AG08396 (cell line): ENCODE results near the gene EML6.

Experiments
- DNase-seq: peaks from one replicate; pipeline ENCODE4 v3.0.0; 2012; ENCODE audit warnings: low spot score, mixed read lengths

EML6 gene

GRCh38 chr2:54880428-54880827, 157.0 kb downstream of the EML6 start:
- no peak for DNase-seq

DNA sequence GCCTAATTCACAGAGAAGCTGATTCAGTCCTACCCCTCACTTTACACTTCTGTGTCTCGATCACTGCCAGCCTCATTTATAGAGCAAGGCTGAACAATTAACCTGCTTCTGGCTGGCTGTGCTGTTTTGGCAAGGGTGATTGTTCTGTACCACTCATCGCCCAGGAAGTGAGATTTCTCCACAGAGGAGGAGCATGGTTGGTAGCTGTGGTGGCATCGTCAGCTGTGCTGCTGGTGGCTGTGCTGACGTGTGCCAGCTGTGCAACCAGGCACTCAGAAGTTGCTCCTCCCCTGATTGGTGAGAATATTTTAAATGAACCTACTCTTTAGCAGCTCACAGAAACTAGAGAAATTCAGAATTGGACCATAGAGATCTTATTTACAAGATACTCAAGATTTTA, 158.3 kb downstream of the EML6 start:
- DNase-seq, result no peak

DNA sequence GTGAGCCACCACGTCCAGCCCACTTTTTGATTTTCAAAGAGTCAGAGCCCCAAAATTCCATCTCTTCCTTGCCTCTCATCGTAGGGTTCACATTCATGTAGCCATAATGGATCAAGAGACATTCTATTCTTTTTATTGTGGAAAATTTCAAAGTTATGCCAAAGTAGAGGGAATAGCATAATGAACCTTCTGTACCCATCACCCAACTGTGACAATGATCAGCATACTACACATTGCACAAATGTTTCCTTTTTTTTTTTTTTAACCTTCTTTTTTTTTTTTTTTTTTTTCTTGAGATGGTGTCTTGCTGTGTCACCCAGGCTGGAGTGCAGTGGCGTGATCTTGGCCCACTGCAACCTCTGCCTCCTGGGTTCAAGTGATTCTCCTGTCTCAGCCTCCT, 162.4 kb downstream of the EML6 start:
- no peak for DNase-seq

- no peak for DNase-seq
Observed at GRCh38 chr2:54887850-54888545, 164.5 kb downstream of the EML6 start.

GRCh38 chr2:54889053-54889452, 165.6 kb downstream of the EML6 start:
- DNase-seq, result no peak

DNA sequence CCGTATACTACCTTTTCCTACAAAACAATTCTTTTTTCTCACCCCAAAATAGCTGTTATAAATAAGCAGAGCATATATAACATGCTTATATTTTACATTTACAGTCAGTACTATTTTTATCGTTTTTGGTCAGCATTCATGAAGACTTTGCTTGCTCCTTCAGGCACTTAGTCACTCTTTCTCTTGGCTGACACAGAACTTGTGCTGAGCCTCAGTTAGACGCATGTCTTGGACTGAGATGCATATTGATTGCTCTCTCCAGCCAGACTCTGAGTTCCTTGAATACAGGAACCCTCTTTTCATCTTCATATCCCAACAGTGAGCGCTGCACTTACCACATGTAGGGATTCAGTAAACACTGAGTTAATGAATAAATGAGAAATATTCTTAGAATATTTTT, 168.4 kb downstream of the EML6 start:
- no peak for DNase-seq

DNA sequence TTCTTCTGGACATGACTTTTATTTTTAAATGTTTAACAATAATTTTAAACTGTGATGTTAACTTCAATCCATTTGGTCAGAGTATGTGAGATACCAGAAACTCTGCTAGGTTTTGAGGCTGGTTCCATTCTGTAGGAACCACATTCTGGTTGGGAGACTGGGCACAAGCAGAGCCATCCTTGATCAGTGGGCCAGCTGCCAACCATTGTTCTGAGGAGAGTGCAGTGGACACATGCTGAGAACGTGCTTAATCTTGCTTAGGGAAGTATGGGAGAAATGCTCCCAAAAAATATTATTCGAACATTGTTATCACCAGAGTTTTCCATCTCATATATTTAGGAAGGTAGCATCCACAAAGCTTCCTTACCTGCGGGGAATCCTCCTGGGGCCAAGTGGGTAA, 171.0 kb downstream of the EML6 start:
- DNase-seq, result no peak

DNA sequence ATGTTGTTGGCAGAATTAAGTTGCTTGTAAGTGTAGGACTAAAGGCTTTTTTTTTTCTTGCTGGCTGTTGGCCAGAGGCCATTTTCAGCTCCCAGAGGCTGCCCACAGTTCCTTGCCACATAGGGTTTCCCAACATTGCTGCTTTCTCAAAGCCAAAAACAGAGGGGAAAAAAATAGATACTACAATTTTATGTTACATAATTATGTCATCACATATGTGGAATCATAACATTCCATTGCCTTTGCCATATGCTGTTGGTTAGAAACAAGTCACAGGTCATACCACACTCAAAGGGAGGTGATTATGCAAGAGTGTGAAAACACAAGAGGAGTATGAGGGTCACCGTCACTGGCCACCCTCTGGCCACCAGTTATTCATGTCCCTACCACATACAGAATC, 172.3 kb downstream of the EML6 start:
- no peak for DNase-seq

- DNase-seq, result no peak
Observed at GRCh38 chr2:54897420-54898310, 174.2 kb downstream of the EML6 start.

DNA sequence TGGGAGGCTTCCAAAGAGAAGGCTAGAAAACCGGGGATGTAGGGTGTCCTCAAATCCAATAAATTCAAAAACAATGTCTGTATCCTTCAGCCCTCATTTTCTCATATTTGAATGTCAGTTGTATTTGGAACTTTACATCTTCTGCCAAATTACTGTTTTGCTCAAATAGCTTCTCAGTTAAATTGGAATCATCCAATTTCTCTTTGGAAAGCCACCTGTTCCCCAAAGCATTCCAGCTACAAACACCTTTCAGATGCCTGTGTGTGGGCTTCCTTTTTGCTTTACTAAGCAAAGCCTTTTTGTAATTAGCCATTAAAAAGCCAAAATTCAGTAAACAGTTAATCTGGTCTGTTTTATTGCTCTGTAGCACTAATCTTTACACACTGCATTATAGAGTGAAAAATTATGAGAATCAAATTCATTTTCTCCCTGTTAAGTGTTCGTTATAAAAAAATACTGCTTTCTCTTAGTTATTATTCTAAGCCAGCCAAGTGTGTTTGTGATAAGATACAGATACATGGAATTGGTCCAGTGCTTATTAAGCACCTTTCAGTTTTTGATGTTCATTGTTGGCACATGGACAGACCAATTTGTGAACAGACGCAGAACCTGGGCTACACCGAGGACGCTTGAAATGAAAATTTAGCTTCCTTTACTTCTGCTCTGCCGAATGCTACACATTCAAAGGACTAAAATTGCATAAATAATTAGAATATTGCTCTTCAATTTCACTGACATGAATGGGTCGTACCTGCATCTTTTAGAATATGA, 175.2 kb downstream of the EML6 start:
- no peak for DNase-seq

- DNase-seq, result peak; percentile 50
Observed at GRCh38 chr2:54899576-54900200, 176.2 kb downstream of the EML6 start.

- DNase-seq, result no peak
Observed at GRCh38 chr2:54901224-54901986, 177.9 kb downstream of the EML6 start.

- DNase-seq, result no peak
Observed at GRCh38 chr2:54902763-54903162, 179.3 kb downstream of the EML6 start.

DNA sequence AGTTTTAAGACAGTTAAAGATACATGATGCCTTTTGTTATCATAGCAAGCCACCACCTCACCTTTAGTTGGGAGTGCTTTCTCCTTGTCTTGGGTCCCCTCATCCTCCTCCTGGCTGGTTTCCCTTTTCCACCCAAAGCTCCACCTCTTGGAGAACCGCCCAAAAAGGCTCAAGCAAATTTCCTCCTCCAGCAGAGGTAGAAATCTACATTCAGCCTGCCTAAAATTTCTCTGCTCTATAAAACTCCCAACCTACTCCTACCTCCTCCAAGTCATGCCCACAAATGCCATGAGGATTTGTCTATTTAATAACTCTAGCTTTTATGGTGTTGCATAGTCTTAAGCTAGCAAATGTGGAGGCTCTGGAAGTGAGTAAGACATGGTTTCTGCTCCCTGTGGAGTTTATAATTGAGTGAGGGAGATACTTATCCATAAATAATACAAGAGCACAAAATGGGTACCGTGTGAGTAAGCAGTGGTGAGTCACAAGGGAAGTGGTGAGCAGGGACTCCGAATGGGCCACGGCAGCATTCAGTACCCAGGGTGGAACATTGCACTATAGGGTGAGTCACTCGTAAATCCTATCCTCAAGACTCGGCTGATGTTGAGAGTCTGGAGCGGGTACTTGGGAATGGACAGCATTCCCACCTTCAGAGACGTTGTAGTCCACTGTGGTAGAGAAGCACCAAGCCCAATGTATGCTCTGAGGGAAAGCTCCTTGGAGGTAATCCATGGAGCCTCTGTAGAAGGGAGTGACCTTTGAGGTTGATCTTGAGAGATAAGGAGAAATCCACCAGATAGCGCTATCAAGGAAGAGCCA, 180.5 kb downstream of the EML6 start:
- DNase-seq, result peak; percentile 87

GRCh38 chr2:54904836-54905235, 181.4 kb downstream of the EML6 start:
- no peak for DNase-seq

DNA sequence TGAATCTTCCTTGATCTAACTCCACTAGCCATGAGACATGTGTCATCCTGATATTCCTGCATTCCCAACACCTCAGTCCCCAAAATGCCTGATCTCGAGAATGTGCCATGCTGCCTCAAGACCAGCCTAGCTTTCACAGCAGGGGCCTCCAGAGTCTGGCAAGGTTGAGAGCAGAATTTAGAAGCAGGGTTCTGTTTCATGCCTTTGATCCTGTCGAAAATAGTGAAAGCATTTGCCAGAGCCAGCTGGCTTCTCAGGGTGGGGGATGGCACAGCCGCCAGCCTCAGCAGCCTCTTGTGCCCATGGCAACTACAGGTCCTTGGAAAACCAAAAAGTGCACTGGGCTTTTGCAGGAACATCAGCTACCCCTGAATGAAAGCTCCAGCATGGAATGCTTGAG, 183.3 kb downstream of the EML6 start:
- DNase-seq, result no peak

DNA sequence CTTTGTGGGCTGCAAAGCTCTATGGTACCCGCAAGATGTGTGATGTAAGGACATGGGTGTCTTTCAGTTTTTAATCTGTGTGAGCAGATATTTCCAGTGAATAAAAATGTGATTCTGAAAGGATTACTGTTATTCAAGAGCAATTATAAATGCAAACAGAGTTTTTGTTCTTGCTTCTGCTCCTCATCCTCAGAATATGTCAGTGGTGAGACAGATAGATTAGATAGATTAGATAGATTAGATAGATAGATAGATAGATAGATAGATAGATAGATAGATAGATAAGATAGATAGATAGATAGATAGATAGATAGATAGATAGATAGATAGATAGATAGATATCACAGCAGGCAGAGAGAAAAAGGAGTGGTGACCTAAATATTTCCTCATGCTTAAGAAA, 184.2 kb downstream of the EML6 start:
- DNase-seq, result no peak

DNA sequence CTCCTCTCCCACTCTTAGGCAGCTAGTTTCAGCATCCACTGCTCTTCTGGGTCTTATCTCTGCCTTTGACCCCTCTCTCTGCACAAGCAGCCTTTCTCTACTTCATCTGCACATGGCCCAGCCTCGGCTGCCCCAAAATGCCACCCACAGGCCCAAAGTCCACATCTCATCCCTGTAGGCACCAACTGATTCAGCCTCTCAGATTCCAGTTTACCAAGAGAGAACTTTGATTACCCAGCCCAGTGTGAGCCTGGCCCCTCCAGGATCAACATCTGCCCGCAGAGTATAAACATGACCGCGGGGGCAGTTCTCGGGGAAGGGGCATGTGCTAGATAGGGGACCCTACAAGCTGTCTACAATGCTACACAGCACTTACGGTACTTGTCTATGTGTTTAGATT, 185.1 kb downstream of the EML6 start:
- DNase-seq, result no peak

DNA sequence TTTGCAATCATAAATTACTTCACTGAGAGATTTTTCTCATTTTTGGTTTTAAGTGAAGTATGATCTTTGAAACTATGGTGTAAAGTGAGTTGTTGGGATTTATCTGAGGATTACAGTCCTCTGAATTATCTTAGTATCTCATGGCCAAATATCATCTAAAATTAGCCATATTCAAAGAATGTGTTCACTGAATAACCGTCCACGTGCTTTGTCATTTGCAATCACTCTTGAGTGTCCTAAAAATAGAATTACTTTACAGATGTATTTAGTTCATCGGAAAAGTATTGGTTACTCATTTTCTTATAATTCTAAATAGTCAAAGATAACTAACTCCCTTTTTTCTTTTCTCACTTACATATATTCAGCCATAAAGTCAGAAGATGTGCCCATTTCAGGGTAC, 185.5 kb downstream of the EML6 start:
- DNase-seq, result no peak

GRCh38 chr2:54912305-54912704, 188.8 kb downstream of the EML6 start:
- no peak for DNase-seq

DNA sequence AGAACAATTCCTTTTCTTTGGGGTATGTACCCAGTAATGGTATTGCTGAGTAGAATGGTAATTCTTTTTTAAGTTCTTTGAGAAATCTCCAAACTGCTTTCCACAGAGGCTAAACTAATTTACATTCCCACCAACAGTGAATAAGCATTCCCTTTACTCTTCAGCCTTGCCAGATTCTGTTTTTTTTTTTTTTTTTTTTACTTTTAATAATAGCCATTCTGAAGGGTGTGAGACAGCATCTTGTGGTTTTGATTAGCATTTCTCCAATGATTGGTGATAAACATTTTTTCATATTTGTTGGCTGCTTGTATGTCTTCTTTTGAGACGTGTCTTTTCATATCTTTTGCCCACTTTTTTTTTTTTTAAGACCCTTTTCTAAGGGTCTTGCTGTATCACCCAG, 189.4 kb downstream of the EML6 start:
- no peak for DNase-seq
